Medulla oblongata (tissue), 1 donor: ENCODE results near the gene OTOR.

Experiments used
- DNase-seq: peaks from one replicate; pipeline ENCODE4 v3.0.0-alpha.2; 2015; ENCODE audit errors: extremely low spot score

OTOR gene

GRCh38 chr20:16749573-16749972, 1.4 kb downstream of the OTOR start:
- DNase-seq = no peak

DNA sequence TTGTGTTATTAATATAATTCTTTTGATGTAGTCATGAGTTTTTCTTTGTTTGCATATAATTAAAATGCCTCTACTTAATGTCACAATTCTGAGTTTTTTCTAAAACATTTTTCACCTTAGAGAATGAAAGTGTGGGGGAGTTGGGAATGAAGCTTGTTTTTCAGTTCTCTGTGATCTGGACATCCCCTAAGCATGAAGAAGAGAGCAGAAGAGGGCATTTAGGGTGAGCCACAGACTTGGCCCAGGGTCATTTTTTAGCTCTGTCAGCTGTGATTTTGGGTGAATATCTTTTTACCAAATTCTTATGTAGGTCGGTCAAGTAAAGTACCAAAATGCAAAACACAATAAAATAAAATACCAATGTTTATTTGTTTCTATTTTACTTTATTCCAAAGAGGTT, 3.9 kb downstream of the OTOR start:
- DNase-seq = no peak

GRCh38 chr20:16752901-16753300, 4.7 kb downstream of the OTOR start:
- no peak for DNase-seq

- peak; percentile 11 for DNase-seq
These were observed 10.5 kb downstream of the OTOR start for GRCh38 chr20:16758454-16759180.

GRCh38 chr20:16759181-16759563, 11.0 kb downstream of the OTOR start:
- DNase-seq = no peak

GRCh38 chr20:16760431-16761304, 12.5 kb downstream of the OTOR start:
- no peak for DNase-seq

GRCh38 chr20:16761305-16761829, 13.2 kb downstream of the OTOR start:
- peak; percentile 87 for DNase-seq

- DNase-seq = no peak
These were observed 16.4 kb downstream of the OTOR start for GRCh38 chr20:16764560-16764959.

DNA sequence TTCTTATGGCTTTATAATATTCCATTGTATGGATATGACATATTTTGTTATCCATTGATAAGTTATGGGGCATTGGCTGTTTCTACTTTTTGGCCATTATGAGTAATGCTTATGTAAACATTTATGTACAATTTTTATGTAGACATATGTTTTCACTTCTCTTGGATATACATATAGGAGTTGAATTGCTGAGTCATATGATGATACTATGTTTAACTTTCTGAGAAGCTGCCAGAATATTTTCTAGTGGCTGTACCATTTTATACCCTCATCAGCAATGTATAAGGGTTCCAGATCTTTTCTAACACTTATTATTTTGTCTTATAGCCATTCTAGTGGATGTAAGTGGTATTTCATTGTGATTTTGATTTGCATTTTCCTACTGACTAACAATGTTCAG, 23.1 kb downstream of the OTOR start:
- DNase-seq = no peak

- DNase-seq = no peak
These were observed 27.8 kb downstream of the OTOR start for GRCh38 chr20:16775961-16776360.

GRCh38 chr20:16777126-16777525, 29.0 kb downstream of the OTOR start:
- no peak for DNase-seq

DNA sequence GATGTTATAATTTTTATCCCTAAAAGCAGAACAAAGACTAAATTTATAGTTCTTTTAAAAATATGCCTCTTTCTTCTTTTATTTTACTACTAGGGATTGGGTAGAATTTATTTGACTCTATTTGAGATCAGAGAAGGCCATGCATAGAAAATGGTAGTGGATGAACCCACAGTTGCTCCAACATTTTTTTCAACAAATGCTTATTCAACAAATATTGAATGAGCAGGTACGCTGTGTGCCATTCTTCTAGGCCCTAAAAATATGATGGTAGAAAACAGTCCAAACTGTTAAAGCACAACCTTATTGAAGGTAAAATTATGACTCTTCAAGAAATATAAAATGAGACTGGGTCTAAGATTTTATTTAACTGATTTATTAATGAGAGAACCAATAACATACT, 30.0 kb downstream of the OTOR start:
- no peak for DNase-seq

GRCh38 chr20:16781496-16781895, 33.3 kb downstream of the OTOR start:
- DNase-seq = no peak

DNA sequence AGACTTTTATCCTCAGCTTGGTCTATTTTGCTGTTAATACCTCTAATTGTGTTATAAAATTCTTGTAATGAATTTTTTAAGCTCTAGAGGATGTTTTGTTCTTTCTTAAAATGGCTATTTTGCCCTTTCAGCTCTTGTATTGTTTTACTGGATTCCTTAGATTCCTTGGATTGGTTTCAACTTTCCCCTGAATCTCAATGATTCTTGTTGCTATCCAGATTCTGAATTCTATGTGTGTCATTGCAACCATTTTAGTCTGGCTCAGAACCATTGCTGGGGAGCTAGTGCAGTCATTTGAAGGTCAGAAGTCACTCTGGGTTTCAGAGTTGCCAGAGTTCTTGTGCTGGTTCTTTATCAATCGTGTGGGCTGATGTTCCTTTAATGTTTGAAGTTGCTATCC, 37.1 kb downstream of the OTOR start:
- DNase-seq = no peak
